ENCODE measurements around the gene KIF2A. TPM values are rescaled to one million over a fixed set of nuclear protein-coding genes. Genes with fewer than 3 reads are reported as not detected.
"Not testable (repeated sequence)": the region's sequence is repeated elsewhere in the genome, so short reads cannot be mapped to it uniquely, and the experiment has no call there.

Gene KIF2A
- total and polyA plus RNA-seq, 10 donors: 4.3 to 66.7 (median 44.3) TPM

DNA sequence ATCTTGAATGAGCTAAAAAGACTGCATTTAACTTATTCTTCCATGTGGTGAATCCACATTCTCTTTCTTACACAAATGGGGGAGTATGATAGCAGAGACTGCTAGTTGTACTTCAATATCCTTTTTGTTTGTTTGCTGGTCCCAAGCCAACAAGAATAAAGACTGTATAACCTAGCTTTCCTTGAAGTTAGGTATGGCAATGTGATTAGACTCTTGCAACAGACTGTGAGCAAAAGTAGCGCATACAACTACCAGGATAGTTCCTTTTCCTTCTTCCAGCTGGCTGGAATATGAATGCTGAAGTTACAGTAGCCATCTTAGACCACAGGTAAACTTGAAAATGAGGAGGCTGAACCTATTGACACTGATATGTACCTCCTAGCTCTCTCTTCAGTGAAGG is 17.9 kb upstream of the KIF2A start:
- H3K4me1 ChIP-seq: no peaks in the 10 kb centered on the region
- H3K4me3 ChIP-seq: no peak overlapping the region
- no peaks in the 10 kb centered on the region for H3K9me3 ChIP-seq
- DNase-seq: no peak
- intact Hi-C loops (cut with DNase I; ENCODE audit: low total_unique reads): no loop called here
- no peak overlapping the region for H3K27ac ChIP-seq
- TF ChIP-seq, protein P1, sequence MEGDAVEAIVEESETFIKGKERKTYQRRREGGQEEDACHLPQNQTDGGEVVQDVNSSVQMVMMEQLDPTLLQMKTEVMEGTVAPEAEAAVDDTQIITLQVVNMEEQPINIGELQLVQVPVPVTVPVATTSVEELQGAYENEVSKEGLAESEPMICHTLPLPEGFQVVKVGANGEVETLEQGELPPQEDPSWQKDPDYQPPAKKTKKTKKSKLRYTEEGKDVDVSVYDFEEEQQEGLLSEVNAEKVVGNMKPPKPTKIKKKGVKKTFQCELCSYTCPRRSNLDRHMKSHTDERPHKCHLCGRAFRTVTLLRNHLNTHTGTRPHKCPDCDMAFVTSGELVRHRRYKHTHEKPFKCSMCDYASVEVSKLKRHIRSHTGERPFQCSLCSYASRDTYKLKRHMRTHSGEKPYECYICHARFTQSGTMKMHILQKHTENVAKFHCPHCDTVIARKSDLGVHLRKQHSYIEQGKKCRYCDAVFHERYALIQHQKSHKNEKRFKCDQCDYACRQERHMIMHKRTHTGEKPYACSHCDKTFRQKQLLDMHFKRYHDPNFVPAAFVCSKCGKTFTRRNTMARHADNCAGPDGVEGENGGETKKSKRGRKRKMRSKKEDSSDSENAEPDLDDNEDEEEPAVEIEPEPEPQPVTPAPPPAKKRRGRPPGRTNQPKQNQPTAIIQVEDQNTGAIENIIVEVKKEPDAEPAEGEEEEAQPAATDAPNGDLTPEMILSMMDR (IDR thresholded peaks at IDR 0.05 in 8 of 11, conservative IDR thresholded peaks at IDR 0.05 in 3 of 11): no peak
- TF ChIP-seq POLR2AphosphoS5 (IDR thresholded peaks at IDR 0.05): no peak
- no peak for TF ChIP-seq POLR2A (IDR thresholded peaks at IDR 0.05)
- no peaks in the 10 kb centered on the region for H3K27me3 ChIP-seq (replicated peaks in 1 of 7)
- H3K36me3 ChIP-seq: no peaks in the 10 kb centered on the region
- WGBS, 5 donors: 91 to 100% (median 96%) methylated on average over 1 of the region's 1 CpG

DNA sequence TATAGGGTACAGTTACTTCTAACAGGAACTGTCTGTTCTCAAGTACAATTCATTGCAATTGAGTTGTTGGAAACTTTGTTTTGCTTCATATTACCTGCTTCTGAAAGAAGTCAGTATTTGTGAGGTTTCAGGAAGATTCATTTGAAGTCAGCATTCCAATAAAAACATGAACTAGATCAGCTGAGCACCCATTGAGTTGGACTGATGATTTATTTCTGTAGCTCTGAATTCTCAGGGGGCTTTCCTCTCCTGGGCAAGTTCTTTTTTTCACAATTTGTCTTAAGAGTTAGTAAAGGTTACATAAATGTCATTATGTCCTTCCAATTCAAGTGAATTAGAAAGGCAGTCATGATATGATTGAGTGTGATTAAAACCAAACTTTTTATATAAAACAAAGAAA is 16.2 kb upstream of the KIF2A start:
- Histone ChIP-seq H3K27me3 (replicated peaks in 1 of 7) (no peaks in the 10 kb centered on the region), H3K27ac (no peak overlapping the region), H3K4me1 (no peaks in the 10 kb centered on the region), H3K4me3 (no peak overlapping the region), H3K36me3 (no peaks in the 10 kb centered on the region), H3K9me3 (no peaks in the 10 kb centered on the region)
- TF ChIP-seq POLR2A (IDR thresholded peaks at IDR 0.05) (no peak), POLR2AphosphoS5 (IDR thresholded peaks at IDR 0.05) (no peak)
- TF ChIP-seq, protein P1 (IDR thresholded peaks at IDR 0.05 in 8 of 11, conservative IDR thresholded peaks at IDR 0.05 in 3 of 11): no peak
- intact Hi-C loops (cut with DNase I; ENCODE audit: low total_unique reads): no loop called here
- no peak for DNase-seq

DNA sequence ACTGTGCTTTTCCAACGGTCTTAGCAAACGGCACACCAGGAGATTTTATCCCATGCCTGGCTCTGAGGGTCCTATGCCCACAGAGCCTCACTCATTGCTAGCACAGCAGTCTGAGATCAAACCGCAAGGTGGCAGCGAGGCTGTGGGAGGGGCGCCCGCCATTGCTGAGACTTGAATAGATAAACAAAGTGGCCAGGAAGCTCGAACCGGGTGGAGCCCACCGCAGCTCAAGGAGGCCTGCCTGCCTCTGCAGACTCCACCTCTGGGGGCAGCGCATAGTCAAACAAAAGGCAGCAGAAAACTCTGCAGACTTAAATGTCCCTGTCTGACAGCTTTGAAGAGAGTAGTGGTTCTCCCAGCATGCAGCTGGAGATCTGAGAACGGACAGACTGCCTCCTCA is 14.2 kb upstream of the KIF2A start:
- H3K27ac ChIP-seq; H3K4me1 ChIP-seq; H3K36me3 ChIP-seq; intact Hi-C loops (cut with DNase I; ENCODE audit: low total_unique reads); H3K27me3 ChIP-seq (replicated peaks in 1 of 7); H3K9me3 ChIP-seq: not testable (repeated sequence)
- H3K4me3 ChIP-seq: peak overlapping the region in 1 of 8 donors; percentile 13
- 56 to 83% (median 76%) methylated on average over 9 to 11 of the region's 11 CpGs for WGBS, 5 donors
- TF ChIP-seq, protein P1 (IDR thresholded peaks at IDR 0.05 in 8 of 11, conservative IDR thresholded peaks at IDR 0.05 in 3 of 11): peak in 5 of 11 experiments; percentile 6 to 31 (median 22)
- TF ChIP-seq POLR2AphosphoS5 (IDR thresholded peaks at IDR 0.05): peak in 1 of 3 donors; percentile 9
- peak; percentile 88 for DNase-seq

DNA sequence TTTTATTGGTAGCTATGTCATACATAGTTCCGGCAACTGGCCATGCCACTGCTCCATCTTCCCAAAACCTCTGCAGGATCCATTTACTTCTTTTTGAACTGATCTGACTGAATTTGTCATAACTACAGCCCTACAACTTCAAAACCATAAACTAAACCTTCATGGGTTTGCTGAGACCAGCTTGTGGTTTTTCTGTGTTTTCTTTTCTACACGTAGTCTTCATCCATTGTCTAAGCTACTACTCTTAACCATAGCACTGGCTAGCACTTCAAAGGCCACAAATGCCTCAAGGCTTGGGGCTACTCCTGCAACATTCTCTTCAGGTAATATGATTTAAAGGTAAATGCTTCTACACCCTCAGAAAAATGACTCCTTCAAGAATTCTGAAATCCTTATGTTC is 9.0 kb upstream of the KIF2A start:
- H3K27ac ChIP-seq: no peak overlapping the region
- no peaks in the 10 kb centered on the region for H3K27me3 ChIP-seq (replicated peaks in 1 of 7)
- no peaks in the 10 kb centered on the region for H3K36me3 ChIP-seq
- H3K4me3 ChIP-seq: no peak overlapping the region
- intact Hi-C loops (cut with DNase I; ENCODE audit: low total_unique reads): no loop called here
- H3K4me1 ChIP-seq: peaks cover 0 to 16% (median 0%) of the 10 kb centered on the region in 6 donors
- TF ChIP-seq, protein P1 (IDR thresholded peaks at IDR 0.05 in 8 of 11, conservative IDR thresholded peaks at IDR 0.05 in 3 of 11): no peak
- TF ChIP-seq POLR2AphosphoS5 (IDR thresholded peaks at IDR 0.05): no peak
- TF ChIP-seq POLR2A (IDR thresholded peaks at IDR 0.05): no peak
- no peak for DNase-seq
- WGBS, 5 donors: 44 to 83% (median 69%) methylated on average over 2 of the region's 2 CpGs
- H3K9me3 ChIP-seq: no peaks in the 10 kb centered on the region
